SK-N-MC (cell line): Measurements from ENCODE around the gene MRPL20.

Experiments
- EZH2 ChIP-seq: fragments of 200-600 bp; sonication (generic); IDR thresholded peaks from one replicate; pipeline ENCODE4 v1.6.1; 2017; ENCODE audit warnings: antibody characterized with exemption
- FOXP2 ChIP-seq: optimal IDR thresholded peaks from 2 replicates; pipeline ENCODE3; 2011; ENCODE audit warnings: mild to moderate bottlenecking, moderate library complexity; ENCODE audit not compliant: insufficient read depth; ENCODE audit errors: extremely low read length, control extremely low read depth
- POLR2AphosphoS5 ChIP-seq: IDR thresholded peaks from 2 replicates; pipeline ENCODE4 v1.6.1; 2012; ENCODE audit warnings: mild to moderate bottlenecking, low read depth, low read length, borderline replicate concordance

DNA sequence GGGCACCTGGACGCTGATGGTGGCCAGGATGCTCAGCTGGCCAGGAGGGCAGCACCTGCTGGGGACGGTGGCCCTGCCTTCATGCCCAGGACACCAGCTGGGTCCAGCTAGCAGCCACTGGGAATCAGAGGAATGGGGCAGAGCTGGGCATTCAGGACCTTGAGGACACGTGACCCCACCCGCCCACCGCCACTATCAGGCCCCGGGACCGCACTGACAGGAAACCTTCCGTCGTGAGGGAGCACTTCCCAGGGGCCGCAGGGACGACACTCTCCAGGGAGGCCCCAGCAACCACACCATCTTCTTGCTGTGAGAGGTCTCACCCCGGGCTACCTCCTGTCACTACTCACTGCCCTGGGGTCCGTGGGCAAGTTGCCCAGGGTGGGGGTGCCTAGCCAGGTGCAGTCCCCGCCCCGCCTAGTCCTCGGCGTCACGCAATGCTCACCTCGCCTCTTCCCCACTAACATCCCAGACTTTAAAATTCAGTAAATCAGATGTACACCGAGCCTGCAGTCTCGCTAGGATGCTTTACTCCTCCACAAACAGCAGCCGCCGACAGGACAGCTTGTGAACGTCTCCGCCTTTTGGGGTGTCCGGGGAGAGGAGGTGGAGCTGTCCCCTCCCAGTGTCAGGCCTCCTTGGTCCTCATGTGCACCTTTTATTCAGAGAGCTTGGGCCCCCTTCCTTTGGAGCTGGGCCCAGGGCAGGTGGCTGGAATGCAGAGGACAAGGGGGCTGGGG lies 33.3 kb upstream of the MRPL20 start:
- TF ChIP-seq POLR2AphosphoS5 (no peak), EZH2 (no peak), FOXP2 (no peak)
